Measurements from ENCODE around the gene C1GALT1. TPM values are rescaled to one million over a fixed set of nuclear protein-coding genes. Genes with fewer than 3 reads are reported as not detected.

Gene C1GALT1
- total RNA-seq, 3 donors from 2014 or later, result 23.3 to 38.9 (median 30.1) TPM

DNA sequence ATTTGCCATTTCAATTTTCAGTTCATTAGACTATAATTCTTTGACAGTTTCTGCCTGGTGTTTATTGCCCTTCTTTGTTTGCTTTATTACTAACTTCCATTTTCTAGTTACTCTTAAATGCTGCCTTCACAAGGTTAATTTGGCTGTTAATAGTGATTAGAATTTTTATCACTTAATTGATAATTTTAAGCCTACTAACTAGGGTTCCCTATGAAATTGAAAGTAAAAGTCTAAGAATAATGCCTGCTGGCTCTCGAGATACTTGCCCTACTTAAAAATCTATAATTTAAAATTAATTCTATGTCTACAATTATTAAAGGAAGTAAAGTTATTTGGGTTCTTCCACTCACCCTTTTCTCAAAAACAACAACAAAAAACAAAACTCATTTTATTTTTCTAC is 65.3 kb downstream of the C1GALT1 start:
- no peak for DNase-seq
- TF ChIP-seq, protein P1, sequence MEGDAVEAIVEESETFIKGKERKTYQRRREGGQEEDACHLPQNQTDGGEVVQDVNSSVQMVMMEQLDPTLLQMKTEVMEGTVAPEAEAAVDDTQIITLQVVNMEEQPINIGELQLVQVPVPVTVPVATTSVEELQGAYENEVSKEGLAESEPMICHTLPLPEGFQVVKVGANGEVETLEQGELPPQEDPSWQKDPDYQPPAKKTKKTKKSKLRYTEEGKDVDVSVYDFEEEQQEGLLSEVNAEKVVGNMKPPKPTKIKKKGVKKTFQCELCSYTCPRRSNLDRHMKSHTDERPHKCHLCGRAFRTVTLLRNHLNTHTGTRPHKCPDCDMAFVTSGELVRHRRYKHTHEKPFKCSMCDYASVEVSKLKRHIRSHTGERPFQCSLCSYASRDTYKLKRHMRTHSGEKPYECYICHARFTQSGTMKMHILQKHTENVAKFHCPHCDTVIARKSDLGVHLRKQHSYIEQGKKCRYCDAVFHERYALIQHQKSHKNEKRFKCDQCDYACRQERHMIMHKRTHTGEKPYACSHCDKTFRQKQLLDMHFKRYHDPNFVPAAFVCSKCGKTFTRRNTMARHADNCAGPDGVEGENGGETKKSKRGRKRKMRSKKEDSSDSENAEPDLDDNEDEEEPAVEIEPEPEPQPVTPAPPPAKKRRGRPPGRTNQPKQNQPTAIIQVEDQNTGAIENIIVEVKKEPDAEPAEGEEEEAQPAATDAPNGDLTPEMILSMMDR (IDR thresholded peaks at IDR 0.05), result no peak
- Histone ChIP-seq H3K9me3 (no peaks in the 10 kb centered on the region), H3K4me3 (no peak overlapping the region), H3K36me3 (ENCODE audit: low read depth) (no peaks in the 10 kb centered on the region), H3K4me1 (ENCODE audit: low read depth) (no peaks in the 10 kb centered on the region)
- ATAC-seq, result no peak
- intact Hi-C loops (cut with DNase I, micrococcal nuclease), result no loop called here

- TF ChIP-seq, protein P1 (IDR thresholded peaks at IDR 0.05), result no peak
- Histone ChIP-seq H3K4me1 (ENCODE audit: low read depth) (no peaks in the 10 kb centered on the region), H3K36me3 (ENCODE audit: low read depth) (no peaks in the 10 kb centered on the region), H3K9me3 (no peaks in the 10 kb centered on the region), H3K4me3 (no peak overlapping the region)
- DNase-seq (no peak), ATAC-seq (no peak)
- intact Hi-C loops (cut with DNase I, micrococcal nuclease), result no loop called here
Measured at GRCh38 chr7:7249814-7250213, 67.5 kb downstream of the C1GALT1 start.

DNA sequence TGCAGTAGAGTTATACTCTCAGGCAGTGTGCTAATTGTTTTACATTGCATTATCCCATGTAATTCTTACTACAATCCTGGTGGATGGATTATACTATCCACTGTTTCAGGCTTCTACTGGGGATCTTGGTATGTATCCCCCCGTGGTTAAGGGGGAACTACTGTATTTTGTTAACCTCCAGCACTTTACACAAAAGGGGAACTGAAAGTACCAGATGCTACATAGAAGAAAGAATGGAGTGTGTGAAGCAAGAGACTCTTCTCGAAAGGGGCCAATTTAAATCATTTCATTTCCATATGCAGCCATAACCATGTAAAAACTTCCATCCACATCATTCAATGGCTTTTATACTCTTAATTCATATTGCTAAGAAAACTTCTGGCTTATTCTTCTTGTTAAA is 69.4 kb downstream of the C1GALT1 start:
- intact Hi-C loops (cut with DNase I, micrococcal nuclease), result no loop called here
- no peaks in the 10 kb centered on the region for H3K36me3 ChIP-seq (ENCODE audit: low read depth)
- peak; percentile 62 for ATAC-seq
- H3K4me1 ChIP-seq (ENCODE audit: low read depth), result no peaks in the 10 kb centered on the region
- H3K4me3 ChIP-seq, result no peak overlapping the region
- TF ChIP-seq, protein P1 (IDR thresholded peaks at IDR 0.05), result no peak
- no peaks in the 10 kb centered on the region for H3K9me3 ChIP-seq
- no peak for DNase-seq

- H3K36me3 ChIP-seq (ENCODE audit: low read depth), result no peaks in the 10 kb centered on the region
- TF ChIP-seq, protein P1 (IDR thresholded peaks at IDR 0.05), result no peak
- no peaks in the 10 kb centered on the region for H3K9me3 ChIP-seq
- no peak for ATAC-seq
- H3K4me1 ChIP-seq (ENCODE audit: low read depth), result peaks cover 2% of the 10 kb centered on the region
- no peak overlapping the region for H3K4me3 ChIP-seq
- intact Hi-C loops (cut with DNase I, micrococcal nuclease), result no loop called here
- DNase-seq, result no peak
Measured at GRCh38 chr7:7254319-7254718, 72.0 kb downstream of the C1GALT1 start.

- TF ChIP-seq, protein P1 (IDR thresholded peaks at IDR 0.05), result no peak
- ATAC-seq (peak; percentile 36), DNase-seq (no peak)
- peaks cover 2% of the 10 kb centered on the region for H3K4me1 ChIP-seq (ENCODE audit: low read depth)
- H3K36me3 ChIP-seq (ENCODE audit: low read depth), result no peaks in the 10 kb centered on the region
- H3K4me3 ChIP-seq, result no peak overlapping the region
- intact Hi-C loops (cut with DNase I, micrococcal nuclease), result no loop called here
- H3K9me3 ChIP-seq, result no peaks in the 10 kb centered on the region
Measured at GRCh38 chr7:7254908-7255307, 72.6 kb downstream of the C1GALT1 start.

- TF ChIP-seq, protein P1 (IDR thresholded peaks at IDR 0.05), result no peak
- H3K36me3 ChIP-seq (ENCODE audit: low read depth), result no peaks in the 10 kb centered on the region
- no peak overlapping the region for H3K4me3 ChIP-seq
- ATAC-seq (no peak), DNase-seq (no peak)
- peaks cover 3% of the 10 kb centered on the region for H3K9me3 ChIP-seq
- H3K4me1 ChIP-seq (ENCODE audit: low read depth), result peaks cover 2% of the 10 kb centered on the region
- intact Hi-C loops (cut with DNase I, micrococcal nuclease), result no loop called here
Measured at GRCh38 chr7:7256731-7257274, 74.5 kb downstream of the C1GALT1 start.
